HepG2 (cell line): ENCODE results near the gene FGD3.

ENCODE experiments used
- AHDC1 ChIP-seq: sonication (generic); formaldehyde crosslinking; IDR thresholded peaks from 2 replicates; pipeline ENCODE4 v1.5.1; 2020; ENCODE audit warnings: mild to moderate bottlenecking, missing genetic modification reagents, borderline replicate concordance
- CBX5 ChIP-seq: sonication (generic); formaldehyde crosslinking; IDR thresholded peaks from 2 replicates; pipeline ENCODE4 v1.4.0; 2020; ENCODE audit warnings: missing genetic modification reagents, borderline replicate concordance
- CREB1 ChIP-seq, 2 experiments: fragments of 450-650 bp in 1 of 2; IDR thresholded peaks; 2 replicates each; pipeline ENCODE4 v1.6.1; 2016 to 2017; ENCODE audit warnings: control low read depth in 1 of 2, mild to moderate bottlenecking in 1 of 2, missing compliant biosample characterization in 1 of 2, missing genetic modification characterization in 1 of 2
- CTCF ChIP-seq: sonication (generic); formaldehyde crosslinking; IDR thresholded peaks from 2 replicates; pipeline ENCODE4 v1.5.0; 2020; ENCODE audit warnings: mild to moderate bottlenecking, missing genetic modification reagents, moderate library complexity
- JUN ChIP-seq: sonication (generic); formaldehyde crosslinking; IDR thresholded peaks from 2 replicates; pipeline ENCODE4 v1.4.0; 2020; ENCODE audit warnings: mild to moderate bottlenecking, missing genetic modification reagents
- RFX5 ChIP-seq: IDR thresholded peaks from 2 replicates; pipeline ENCODE4 v1.6.1; 2011; ENCODE audit warnings: low read depth, low read length, improper control_type of control experiment
- YY1 ChIP-seq: IDR thresholded peaks from 2 replicates; pipeline ENCODE4 v1.6.1; 2011; ENCODE audit warnings: low read length, low read depth, moderate library complexity, mild to moderate bottlenecking; ENCODE audit not compliant: insufficient read depth, insufficient replicate concordance
- ZBTB2 ChIP-seq: sonication (generic); formaldehyde crosslinking; IDR thresholded peaks from 2 replicates; pipeline ENCODE4 v1.8.0; 2022; ENCODE audit warnings: low read depth, missing genetic modification reagents
- ZNF138 ChIP-seq: sonication (generic); formaldehyde crosslinking; IDR thresholded peaks from 2 replicates; pipeline ENCODE4 v1.5.0; 2020; ENCODE audit warnings: mild to moderate bottlenecking, low read depth, missing genetic modification reagents
- ZNF446 ChIP-seq: sonication (generic); formaldehyde crosslinking; IDR thresholded peaks from 2 replicates; pipeline ENCODE4 v1.5.0; 2020; ENCODE audit warnings: mild to moderate bottlenecking, missing genetic modification reagents
- TF ChIP-seq, protein P1 (sequence below): sonication (generic); formaldehyde crosslinking; IDR thresholded peaks from 2 replicates; pipeline ENCODE4 v1.5.1; 2020; ENCODE audit warnings: mild to moderate bottlenecking, missing genetic modification reagents, moderate library complexity
- TF ChIP-seq, protein P2 (sequence below): sonication (generic); formaldehyde crosslinking; IDR thresholded peaks from 2 replicates; pipeline ENCODE4 v1.5.0; 2020; ENCODE audit warnings: missing genetic modification reagents

DNA sequence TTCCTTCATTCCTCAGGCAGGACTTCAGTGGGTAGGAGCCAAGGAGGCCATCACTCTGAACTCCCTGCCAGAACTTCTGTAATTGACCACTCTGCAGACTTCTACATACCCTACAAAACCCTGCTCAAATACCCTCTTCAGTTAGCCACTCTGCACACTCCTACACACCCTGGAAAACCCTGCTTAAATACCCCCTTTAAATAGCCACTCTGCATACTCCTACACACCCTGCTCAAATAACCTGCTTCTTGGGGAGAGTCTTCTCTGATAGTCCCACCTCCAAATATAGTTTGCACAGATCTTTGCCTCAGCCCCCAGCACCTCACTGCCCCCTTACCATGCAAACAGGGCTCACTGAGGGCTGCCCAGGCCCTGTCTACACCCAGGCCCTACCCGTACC, 130.0 kb downstream of the FGD3 start:
- TF ChIP-seq CTCF (CRISPR knock-in tag): no peak
- TF ChIP-seq RFX5: no peak
- TF ChIP-seq, protein P1, sequence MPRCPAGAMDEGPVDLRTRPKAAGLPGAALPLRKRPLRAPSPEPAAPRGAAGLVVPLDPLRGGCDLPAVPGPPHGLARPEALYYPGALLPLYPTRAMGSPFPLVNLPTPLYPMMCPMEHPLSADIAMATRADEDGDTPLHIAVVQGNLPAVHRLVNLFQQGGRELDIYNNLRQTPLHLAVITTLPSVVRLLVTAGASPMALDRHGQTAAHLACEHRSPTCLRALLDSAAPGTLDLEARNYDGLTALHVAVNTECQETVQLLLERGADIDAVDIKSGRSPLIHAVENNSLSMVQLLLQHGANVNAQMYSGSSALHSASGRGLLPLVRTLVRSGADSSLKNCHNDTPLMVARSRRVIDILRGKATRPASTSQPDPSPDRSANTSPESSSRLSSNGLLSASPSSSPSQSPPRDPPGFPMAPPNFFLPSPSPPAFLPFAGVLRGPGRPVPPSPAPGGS (CRISPR knock-in tag): no peak
- TF ChIP-seq CBX5 (CRISPR knock-in tag): no peak
- TF ChIP-seq, protein P2, sequence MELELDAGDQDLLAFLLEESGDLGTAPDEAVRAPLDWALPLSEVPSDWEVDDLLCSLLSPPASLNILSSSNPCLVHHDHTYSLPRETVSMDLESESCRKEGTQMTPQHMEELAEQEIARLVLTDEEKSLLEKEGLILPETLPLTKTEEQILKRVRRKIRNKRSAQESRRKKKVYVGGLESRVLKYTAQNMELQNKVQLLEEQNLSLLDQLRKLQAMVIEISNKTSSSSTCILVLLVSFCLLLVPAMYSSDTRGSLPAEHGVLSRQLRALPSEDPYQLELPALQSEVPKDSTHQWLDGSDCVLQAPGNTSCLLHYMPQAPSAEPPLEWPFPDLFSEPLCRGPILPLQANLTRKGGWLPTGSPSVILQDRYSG (CRISPR knock-in tag): no peak
- no peak for TF ChIP-seq ZBTB2
- TF ChIP-seq JUN (CRISPR knock-in tag): no peak
- no peak for TF ChIP-seq YY1
- no peak for TF ChIP-seq ZNF138 (CRISPR knock-in tag)
- TF ChIP-seq ZNF446 (CRISPR knock-in tag): no peak
- TF ChIP-seq AHDC1 (CRISPR knock-in tag): no peak
- no peak for TF ChIP-seq CREB1 (IDR thresholded peaks at IDR 0.05)
- TF ChIP-seq CREB1 (CRISPR knock-in tag; IDR thresholded peaks at IDR 0.05): no peak
